DMS114 treated with DMSO at 0.1 percent for 48 hours (cell line): ENCODE data around the gene IL16.

Source experiments
- DNase-seq: peaks from one replicate; lab custom pipeline; 2025; ENCODE audit not compliant: unreplicated experiment; lab: John Stamatoyannopoulos, UW

Gene IL16

GRCh38 chr15:81174125-81174791 lies 22.4 kb upstream of the IL16 start:
- DNase-seq, result no peak

DNA sequence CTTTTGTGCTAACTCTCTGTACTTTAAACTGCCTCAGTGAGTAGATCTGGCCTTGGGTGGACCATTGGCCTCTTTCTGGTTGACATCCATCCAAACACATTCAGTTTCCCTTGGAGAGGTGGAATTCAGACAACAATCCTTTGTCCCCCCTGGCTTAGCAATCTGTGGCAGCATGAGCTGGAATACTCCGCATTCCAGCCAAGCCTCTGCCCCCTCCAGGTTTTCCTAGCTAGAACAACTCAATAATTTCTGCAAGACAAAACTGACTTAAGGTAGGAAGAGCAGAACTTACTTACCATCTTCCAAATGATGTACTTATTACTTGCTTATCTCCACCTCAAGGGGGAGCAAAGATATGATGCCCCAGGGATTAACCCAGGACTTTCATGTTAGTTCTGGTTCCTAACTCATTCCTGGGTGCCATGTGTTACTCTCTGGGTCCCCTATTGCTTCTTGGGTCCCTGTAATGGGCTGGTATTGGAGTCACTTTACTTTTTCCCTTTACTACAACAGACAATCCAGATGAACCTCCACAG lies 21.8 kb upstream of the IL16 start:
- DNase-seq, result no peak

- DNase-seq, result no peak
Observed at GRCh38 chr15:81175496-81175895, 21.2 kb upstream of the IL16 start.

GRCh38 chr15:81176291-81176893 lies 20.3 kb upstream of the IL16 start:
- DNase-seq, result no peak

- DNase-seq, result no peak
Observed at GRCh38 chr15:81178365-81178764, 18.3 kb upstream of the IL16 start.

DNA sequence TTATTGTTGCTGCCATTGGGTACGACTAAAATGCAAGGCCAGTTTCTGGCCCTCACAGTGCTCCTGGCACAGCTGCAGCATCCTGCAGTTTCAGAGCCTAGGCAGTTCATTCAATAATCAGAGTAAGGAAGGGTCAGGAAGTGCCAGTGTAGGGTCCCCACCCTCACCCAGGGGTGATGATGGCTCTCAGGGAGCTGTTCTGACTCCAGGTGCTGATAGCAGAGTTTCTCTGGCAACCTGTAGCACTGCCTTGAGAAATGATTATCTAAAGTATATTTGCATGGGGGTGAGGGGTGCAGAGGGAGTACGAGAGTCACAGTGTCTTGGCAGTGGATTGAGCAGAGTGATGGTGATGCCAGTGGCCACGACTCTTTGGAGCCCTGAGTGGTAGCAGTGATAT lies 15.5 kb upstream of the IL16 start:
- no peak for DNase-seq

- no peak for DNase-seq
Observed at GRCh38 chr15:81182031-81182755, 14.5 kb upstream of the IL16 start.

GRCh38 chr15:81182756-81183438 lies 13.8 kb upstream of the IL16 start:
- DNase-seq, result no peak

GRCh38 chr15:81183439-81183775 lies 13.3 kb upstream of the IL16 start:
- DNase-seq, result no peak

GRCh38 chr15:81184188-81184587 lies 12.5 kb upstream of the IL16 start:
- no peak for DNase-seq

DNA sequence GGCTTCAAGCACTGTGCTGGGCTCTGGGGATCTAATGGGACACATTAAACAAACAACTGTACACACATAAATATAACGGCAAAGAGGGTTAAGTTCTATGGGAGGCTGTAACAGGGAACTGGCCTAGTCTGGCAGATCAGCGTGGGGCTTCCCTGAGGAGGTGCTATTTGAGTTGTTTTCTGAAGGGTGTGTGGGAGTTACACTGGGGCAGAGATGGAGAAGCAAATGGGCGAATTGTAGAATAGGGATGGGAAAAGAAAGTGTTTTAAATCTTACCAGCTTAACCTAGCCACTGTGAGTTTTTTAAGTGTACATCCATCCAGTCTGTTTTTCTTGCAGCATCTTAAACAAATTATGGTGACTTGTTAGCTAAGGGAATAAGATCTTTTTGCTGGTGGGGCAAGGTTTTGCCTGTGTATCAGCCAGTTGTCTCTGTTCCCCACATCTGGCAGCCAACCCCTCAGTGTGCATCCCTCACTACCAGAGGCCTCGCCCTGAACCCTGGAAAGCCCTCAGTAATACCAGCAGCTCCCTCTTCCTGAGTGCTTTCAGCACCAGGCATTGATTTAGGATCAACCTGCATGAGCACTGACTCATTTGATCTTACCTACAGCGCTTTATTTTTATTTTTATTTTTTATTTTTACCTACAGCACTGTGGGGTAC lies 10.9 kb upstream of the IL16 start:
- DNase-seq, result no peak

- DNase-seq, result no peak
Observed at GRCh38 chr15:81188354-81188753, 8.3 kb upstream of the IL16 start.

DNA sequence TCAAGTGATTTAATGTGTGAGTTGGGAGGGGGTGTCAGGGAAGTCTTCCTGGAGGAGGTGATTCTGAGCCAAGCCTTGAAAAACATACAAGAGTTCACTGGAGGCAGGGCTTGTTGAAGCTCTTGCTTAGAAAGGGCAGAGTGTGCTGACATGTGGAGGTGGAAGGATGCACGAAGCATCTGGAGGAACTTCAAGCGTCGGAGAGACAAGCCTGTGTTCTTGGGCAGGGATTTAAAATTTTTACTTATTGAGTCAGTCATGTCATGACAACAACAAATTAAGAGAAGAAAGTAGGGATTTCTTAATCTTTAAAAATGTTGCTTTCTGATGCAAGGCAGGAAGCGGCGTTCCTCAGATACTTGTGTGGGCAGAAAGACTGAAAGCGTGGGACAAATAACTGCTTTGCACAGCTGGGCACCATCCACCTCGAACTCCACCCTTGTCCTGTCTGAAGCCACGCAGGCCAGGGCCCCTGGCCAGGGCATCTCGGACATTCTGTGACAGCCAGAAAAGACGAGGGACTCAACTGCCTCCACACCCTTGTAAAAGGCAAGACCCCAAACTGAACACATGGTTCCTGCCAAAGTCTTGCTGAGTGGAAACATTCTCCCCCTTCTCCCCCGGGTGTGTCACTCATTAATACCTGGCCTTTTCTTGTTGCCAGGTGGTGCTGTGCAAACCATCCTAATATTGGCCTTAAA lies 6.9 kb upstream of the IL16 start:
- DNase-seq, result no peak

- no peak for DNase-seq
Observed at GRCh38 chr15:81190922-81191507, 5.7 kb upstream of the IL16 start.

GRCh38 chr15:81191701-81192100 lies 5.0 kb upstream of the IL16 start:
- DNase-seq, result no peak

DNA sequence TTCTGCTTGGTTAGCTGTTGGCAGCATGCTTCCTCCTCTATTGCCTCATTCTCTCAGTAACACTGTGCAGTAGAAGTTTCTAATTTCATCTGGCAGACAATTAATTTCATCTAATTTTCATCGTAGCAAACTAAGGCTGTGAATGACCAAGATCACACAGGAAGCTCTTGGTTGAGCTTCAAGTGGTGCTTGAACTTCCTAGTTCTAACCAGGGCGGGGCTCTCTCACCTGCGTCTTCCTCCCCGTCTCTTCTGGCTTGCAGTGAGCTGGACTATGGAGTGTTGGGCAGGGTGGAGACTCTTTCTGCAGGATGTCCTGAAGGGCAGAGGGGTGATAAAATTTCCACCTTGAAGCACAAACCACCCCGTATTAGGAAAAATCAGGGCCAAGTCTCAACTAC lies 2.0 kb upstream of the IL16 start:
- no peak for DNase-seq

GRCh38 chr15:81195339-81195864 lies 1.3 kb upstream of the IL16 start:
- no peak for DNase-seq

DNA sequence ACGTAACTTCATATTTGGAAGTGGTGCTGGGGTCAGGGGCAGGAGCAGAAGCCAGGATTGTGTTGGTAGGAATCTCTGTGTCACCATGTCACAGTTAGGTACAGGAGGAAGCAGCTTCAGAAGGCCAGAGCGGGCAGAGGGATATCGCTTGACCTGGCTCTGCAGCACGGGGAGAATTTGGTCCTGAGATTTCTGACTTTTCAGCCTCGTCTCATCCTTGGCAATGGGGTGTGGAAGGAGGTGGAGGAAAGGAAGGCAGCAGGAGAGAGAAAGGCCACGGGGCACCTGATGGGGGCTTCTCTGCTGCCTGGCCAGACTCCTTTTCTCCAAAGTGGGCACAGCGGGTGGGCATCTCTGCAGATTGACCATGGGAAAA lies 564 bp downstream of the IL16 start:
- no peak for DNase-seq

GRCh38 chr15:81197688-81198281 lies 1.1 kb downstream of the IL16 start:
- DNase-seq, result no peak
